MG63 (cell line): Measurements from ENCODE around the gene VSTM2B. TPM values are rescaled to one million over a fixed set of nuclear protein-coding genes. Genes with fewer than 3 reads are reported as not detected.
"Not testable (repeated sequence)": the region's sequence is repeated elsewhere in the genome, so short reads cannot be mapped to it uniquely, and the experiment has no call there.

Source experiments
- DNase-seq: peaks from one replicate; pipeline ENCODE4 v3.0.0-alpha.2; 2020
- H3K27me3 ChIP-seq: fragments of 250-450 bp; sonication (Bioruptor Pico); 2 replicates; pipeline ENCODE4 v1.5.1; 2020; ENCODE audit warnings: mild to moderate bottlenecking, moderate library complexity
- H3K36me3 ChIP-seq: fragments of 250-450 bp; sonication (Bioruptor Pico); 2 replicates; pipeline ENCODE4 v1.5.1; 2020; ENCODE audit warnings: mild to moderate bottlenecking, moderate library complexity
- H3K4me3 ChIP-seq: fragments of 250-450 bp; sonication (Bioruptor Pico); 2 replicates; pipeline ENCODE4 v1.5.1; 2020; ENCODE audit warnings: mild to moderate bottlenecking, moderate library complexity
- H3K9me3 ChIP-seq: fragments of 250-450 bp; sonication (Bioruptor Pico); 2 replicates; pipeline ENCODE4 v1.5.1; 2020; ENCODE audit warnings: mild to moderate bottlenecking, moderate library complexity
- total RNA-seq: library from RNA; depleted of rRNA; stranded (reverse); fragments of >200 nt; shearing (Covaris generic); gene quantifications from 2 replicates; pipeline ENCODE4 v1.2.3, GENCODE V29; 2014; ENCODE audit warnings: low replicate concordance

The VSTM2B gene
- total RNA-seq, 1 experiment from 2014 or later: not detected

- Histone ChIP-seq H3K36me3 (no peaks in the 10 kb centered on the region), H3K27me3 (no peaks in the 10 kb centered on the region; the same call in 1 of the 2 replicates), H3K4me3 (no peak overlapping the region), H3K9me3 (no peaks in the 10 kb centered on the region)
- no peak for DNase-seq
Observed at GRCh38 chr19:29543381-29543780, 17.6 kb downstream of the VSTM2B start.

- H3K27me3 ChIP-seq: no peaks in the 10 kb centered on the region; the same call in 1 of the 2 replicates
- no peaks in the 10 kb centered on the region for H3K36me3 ChIP-seq
- no peak for DNase-seq
- no peaks in the 10 kb centered on the region for H3K9me3 ChIP-seq
- no peak overlapping the region for H3K4me3 ChIP-seq
Observed at GRCh38 chr19:29544656-29545360, 19.0 kb downstream of the VSTM2B start.

DNA sequence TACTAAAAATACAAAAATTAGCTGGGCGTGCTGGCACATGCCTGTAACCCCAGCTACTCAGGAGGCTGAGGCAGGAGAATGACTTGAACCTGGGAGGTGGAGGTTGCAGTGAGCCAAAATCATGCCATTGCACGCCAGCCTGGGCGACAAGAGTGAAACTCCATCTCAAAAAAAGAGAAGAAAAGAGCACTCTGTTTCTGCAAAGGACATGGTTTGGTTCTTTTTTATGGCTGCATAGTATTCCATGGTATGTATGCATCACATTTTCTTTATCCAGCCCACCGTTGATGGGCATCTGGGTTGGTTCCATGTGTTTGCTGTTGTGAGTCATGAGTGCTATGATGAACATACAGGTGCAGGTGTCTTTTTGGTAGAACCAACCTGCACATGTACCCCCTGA is 19.7 kb downstream of the VSTM2B start:
- not testable (repeated sequence) for H3K9me3 ChIP-seq, H3K36me3 ChIP-seq, H3K27me3 ChIP-seq, DNase-seq, H3K4me3 ChIP-seq

GRCh38 chr19:29545866-29546582 is 20.2 kb downstream of the VSTM2B start:
- H3K27me3 ChIP-seq: no peaks in the 10 kb centered on the region; the same call in 1 of the 2 replicates
- H3K9me3 ChIP-seq: no peaks in the 10 kb centered on the region
- no peak for DNase-seq
- no peaks in the 10 kb centered on the region for H3K36me3 ChIP-seq
- H3K4me3 ChIP-seq: no peak overlapping the region

- no peaks in the 10 kb centered on the region for H3K9me3 ChIP-seq
- no peaks in the 10 kb centered on the region for H3K36me3 ChIP-seq
- no peak for DNase-seq
- no peak overlapping the region for H3K4me3 ChIP-seq
- H3K27me3 ChIP-seq: no peaks in the 10 kb centered on the region; the same call in 1 of the 2 replicates
Observed at GRCh38 chr19:29546583-29547190, 20.9 kb downstream of the VSTM2B start.

GRCh38 chr19:29547361-29547960 is 21.7 kb downstream of the VSTM2B start:
- no peaks in the 10 kb centered on the region for H3K9me3 ChIP-seq
- H3K36me3 ChIP-seq: no peaks in the 10 kb centered on the region
- H3K4me3 ChIP-seq: no peak overlapping the region
- no peaks in the 10 kb centered on the region for H3K27me3 ChIP-seq
- no peak for DNase-seq

- Histone ChIP-seq H3K4me3 (no peak overlapping the region), H3K27me3 (no peaks in the 10 kb centered on the region), H3K9me3 (no peaks in the 10 kb centered on the region), H3K36me3 (no peaks in the 10 kb centered on the region)
- no peak for DNase-seq
Observed at GRCh38 chr19:29547981-29548380, 22.2 kb downstream of the VSTM2B start.

- Histone ChIP-seq H3K36me3 (no peaks in the 10 kb centered on the region), H3K27me3 (no peaks in the 10 kb centered on the region)
- DNase-seq: no peak
Observed at GRCh38 chr19:29548483-29549085, 22.8 kb downstream of the VSTM2B start.

DNA sequence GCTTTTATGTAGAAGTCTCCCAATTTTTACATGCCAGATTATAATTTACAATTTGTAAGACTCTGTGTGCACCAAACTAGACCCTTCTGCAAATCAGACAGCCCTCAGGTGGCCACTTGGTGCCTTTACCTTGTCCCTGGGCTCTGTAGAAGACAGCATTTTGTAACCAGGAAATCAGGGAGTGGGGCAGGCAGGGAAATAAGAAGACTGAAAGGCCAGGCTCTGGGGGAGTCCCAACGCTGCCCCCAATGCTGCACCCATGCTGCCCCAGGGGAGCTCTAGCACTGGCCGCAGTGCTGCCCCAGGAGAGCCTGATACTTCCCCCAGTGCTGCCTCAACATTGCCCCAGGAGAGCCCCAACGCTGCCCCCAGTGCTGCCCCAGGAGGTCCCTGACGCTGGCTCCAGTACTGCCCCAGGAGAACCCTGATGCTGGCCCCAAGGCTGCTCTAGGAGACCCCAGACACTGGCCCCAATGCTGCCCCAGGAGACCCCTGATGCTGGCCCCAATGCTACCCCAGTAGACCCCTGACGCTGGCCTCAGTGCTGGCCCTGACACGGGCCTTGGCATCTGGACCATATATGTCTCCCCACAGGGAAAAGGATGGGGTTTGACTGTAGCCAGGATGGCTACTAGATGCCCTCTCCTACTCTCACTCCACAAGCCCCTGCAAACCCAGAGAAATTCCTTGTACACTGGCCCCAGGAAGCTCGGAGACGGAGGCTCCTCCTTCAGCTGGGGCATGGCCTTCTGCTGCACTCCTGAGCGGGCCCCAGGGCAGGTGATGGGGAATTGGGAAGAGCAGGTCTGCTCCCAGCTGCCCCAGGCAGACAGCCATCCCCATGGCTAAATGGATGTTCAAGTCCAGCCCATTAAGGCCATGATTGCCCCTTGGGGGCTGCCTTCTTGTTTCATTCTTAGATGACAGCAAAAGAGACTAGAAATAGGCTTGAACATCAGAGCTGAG is 23.6 kb downstream of the VSTM2B start:
- Histone ChIP-seq H3K36me3 (no peaks in the 10 kb centered on the region), H3K27me3 (no peaks in the 10 kb centered on the region), H3K9me3 (no peaks in the 10 kb centered on the region), H3K4me3 (no peak overlapping the region)
- DNase-seq: no peak

More at GRCh38 chr19:29548483-29549085, 22.8 kb downstream of the VSTM2B start:
- Histone ChIP-seq H3K9me3 (no peaks in the 10 kb centered on the region), H3K4me3 (no peak overlapping the region)

DNA sequence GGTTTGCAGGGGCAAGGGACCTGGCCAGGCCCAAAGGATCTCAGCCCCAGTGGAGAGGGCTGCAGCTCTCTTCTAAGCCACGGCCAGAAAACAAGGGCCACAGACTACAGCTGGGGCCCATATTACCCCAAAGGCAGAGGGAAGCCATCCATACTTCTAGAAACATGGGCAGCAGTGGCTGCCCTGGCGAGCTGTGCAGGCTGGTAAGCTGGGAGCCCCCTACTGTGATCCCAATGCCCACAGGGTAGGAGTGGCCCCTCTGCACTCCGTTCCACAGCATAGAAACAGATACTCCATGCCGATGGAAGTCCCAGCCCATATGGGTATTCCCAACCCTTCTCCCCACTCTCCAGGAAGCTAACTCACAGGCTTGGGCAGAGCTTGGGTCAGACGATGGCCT is 25.1 kb downstream of the VSTM2B start:
- H3K27me3 ChIP-seq: peaks cover 6% of the 10 kb centered on the region
- no peak for DNase-seq
- no peaks in the 10 kb centered on the region for H3K36me3 ChIP-seq
- peaks cover 3% of the 10 kb centered on the region; the same call in 1 of the 2 replicates for H3K9me3 ChIP-seq
- H3K4me3 ChIP-seq: no peak overlapping the region

- Histone ChIP-seq H3K4me3 (no peak overlapping the region), H3K27me3 (peaks cover 6% of the 10 kb centered on the region), H3K9me3 (peaks cover 3% of the 10 kb centered on the region; the same call in 1 of the 2 replicates), H3K36me3 (no peaks in the 10 kb centered on the region)
- no peak for DNase-seq
Observed at GRCh38 chr19:29551774-29552173, 26.0 kb downstream of the VSTM2B start.

DNA sequence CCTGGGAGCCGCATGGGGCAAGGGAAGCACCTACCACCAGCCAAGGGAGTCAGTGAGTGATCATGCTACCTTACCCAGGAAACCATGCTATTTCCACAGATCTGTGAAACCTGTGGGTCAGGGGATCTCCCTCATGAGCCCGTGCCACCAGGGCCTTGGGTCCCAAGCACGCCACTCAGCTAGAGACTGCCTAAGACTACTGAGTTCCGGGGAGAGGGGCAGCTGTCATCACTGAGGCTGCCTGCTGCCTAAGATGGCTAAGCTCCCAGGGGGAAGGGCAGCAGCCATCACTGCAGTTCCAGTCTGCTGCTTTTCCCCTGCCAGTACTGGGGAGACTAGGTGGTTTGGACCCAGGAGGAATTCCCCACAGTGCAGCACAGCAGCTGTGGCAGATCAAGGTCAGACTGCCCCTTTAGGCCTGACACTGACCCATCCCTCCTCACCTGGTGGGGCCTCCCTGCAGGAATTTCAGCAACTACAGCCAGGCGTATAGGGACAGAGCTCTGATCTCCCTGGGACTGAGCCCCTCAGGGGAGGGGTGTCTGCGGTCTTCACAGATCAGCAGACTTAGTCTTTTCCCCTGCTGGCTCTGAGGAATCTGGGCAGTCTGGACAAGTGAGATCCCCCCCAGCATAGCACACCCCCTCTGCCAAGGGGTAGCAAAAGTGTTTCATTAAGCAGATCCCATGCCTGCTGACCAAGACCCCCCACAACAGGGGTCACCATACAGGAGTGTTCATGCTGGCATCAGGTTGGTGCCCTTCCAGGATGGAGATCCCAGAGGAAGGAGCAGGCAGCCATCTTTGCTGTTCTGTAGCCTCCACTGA is 26.9 kb downstream of the VSTM2B start:
- DNase-seq: no peak
- H3K27me3 ChIP-seq: peaks cover 6% of the 10 kb centered on the region

DNA sequence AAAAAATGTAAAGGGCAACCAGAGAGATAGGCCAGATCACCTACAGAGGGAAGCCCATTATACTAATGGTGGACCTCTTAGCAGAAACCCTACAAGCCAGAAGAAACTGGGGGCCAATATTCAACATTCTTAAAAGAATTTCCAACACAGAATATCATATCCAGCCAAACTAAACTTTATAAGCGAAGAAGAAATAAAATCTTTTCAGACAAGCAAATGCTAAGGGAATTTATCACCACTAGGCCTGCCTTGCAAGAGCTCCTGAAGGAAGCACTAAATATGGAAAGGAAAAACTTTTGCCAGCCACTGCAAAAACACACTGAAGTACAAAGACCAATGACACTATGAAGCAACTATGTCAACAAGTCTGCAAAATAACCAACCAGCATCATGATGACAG is 28.4 kb downstream of the VSTM2B start:
- peaks cover 3% of the 10 kb centered on the region; the same call in 1 of the 2 replicates for H3K9me3 ChIP-seq
- H3K27me3 ChIP-seq: peaks cover 6% of the 10 kb centered on the region
- H3K36me3 ChIP-seq: no peaks in the 10 kb centered on the region
- H3K4me3 ChIP-seq: no peak overlapping the region
- DNase-seq: no peak

More for the DNA sequence above, 26.9 kb downstream of the VSTM2B start:
- H3K9me3 ChIP-seq: peaks cover 3% of the 10 kb centered on the region; the same call in 1 of the 2 replicates
- H3K36me3 ChIP-seq: no peaks in the 10 kb centered on the region
- H3K4me3 ChIP-seq: no peak overlapping the region

DNA sequence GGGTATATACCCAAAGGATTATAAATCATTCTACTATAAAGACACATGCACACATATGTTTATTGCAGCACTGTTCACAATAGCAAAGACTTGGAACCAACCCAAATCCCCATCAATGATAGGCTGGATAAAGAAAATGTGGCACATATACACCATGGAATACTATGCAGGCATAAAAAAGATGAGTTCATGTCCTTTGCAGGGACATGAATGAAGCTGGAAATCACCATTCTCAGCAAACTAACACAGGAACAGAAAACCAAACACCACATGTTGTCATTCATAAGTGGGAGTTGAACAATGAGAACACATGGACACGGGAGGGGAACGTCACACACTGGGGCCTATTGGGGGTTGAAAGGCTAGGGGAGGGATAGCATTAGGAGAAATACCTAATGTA is 33.3 kb downstream of the VSTM2B start:
- not testable (repeated sequence) for H3K4me3 ChIP-seq, H3K36me3 ChIP-seq, H3K27me3 ChIP-seq, DNase-seq, H3K9me3 ChIP-seq

DNA sequence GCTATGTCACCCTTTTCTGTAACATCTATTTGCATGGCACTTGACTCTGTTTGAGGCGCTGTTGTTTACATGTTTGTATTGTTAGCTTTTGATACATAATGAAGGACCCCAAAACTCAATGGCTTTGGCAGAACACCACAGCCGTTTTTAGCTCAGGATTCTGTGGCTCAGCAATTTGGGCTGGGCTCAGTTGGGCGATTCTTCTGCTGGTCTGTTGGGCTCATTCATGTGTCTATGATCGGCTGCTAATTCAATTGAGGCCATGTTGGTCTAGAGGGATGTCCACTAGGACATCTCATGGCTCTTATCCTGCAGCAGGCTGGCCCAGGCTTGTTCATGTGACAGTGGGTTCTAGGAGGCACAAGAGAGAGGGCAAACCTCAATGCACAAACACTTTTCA is 33.9 kb downstream of the VSTM2B start:
- H3K36me3 ChIP-seq: no peaks in the 10 kb centered on the region
- no peak for DNase-seq
- no peak overlapping the region for H3K4me3 ChIP-seq
- peaks cover 3% of the 10 kb centered on the region; the same call in 1 of the 2 replicates for H3K9me3 ChIP-seq
- H3K27me3 ChIP-seq: peaks cover 9% of the 10 kb centered on the region
